SK-N-SH (cell line): ENCODE results near the gene MAP4K1. TPM values are rescaled to one million over a fixed set of nuclear protein-coding genes. Genes with fewer than 3 reads are reported as not detected.

Experiments
- CTCF ChIA-PET: fragments of 300-600, 350-600 bp; formaldehyde crosslinking; extraction: SDS; loops from one replicate; lab custom pipeline; 2021; lab: Yijun Ruan, JAX
- POLR2A ChIA-PET: fragments of 350-600 bp; sonication (Branson Sonifier 250); formaldehyde crosslinking; extraction: SDS; loops from one replicate; lab custom pipeline; 2020; ENCODE audit warnings: antibody characterized with exemption, inconsistent platforms; lab: Yijun Ruan, JAX
- DNase-seq: peaks from one replicate; pipeline ENCODE4 v3.0.0; 2012
- H2AFZ ChIP-seq: fragments of 200-600 bp; sonication (generic); 2 replicates; pipeline ENCODE4 v1.8.1; 2016; ENCODE audit warnings: antibody characterized with exemption, mild to moderate bottlenecking, low read depth
- H3F3A ChIP-seq: fragments of 200-600 bp; sonication (generic); replicated peaks from 2 replicates; pipeline ENCODE3; 2016; ENCODE audit warnings: antibody characterized with exemption, mild to moderate bottlenecking; ENCODE audit not compliant: insufficient read depth
- H3K27ac ChIP-seq, 2 experiments: fragments of 200-500 bp in 1 of 2; fragments of 200-600 bp in 1 of 2; sonication (Bioruptor generic) in 1 of 2; sonication (generic), shearing (Covaris generic) in 1 of 2; 2 replicates each; pipeline versions ENCODE4 v1.5.1 to v1.6.1; 2014 to 2016; ENCODE audit warnings: low read depth in 2 of 2, inconsistent platforms in 1 of 2, low read length in 1 of 2, mild to moderate bottlenecking in 1 of 2, mixed read lengths in 1 of 2
- H3K27me3 ChIP-seq: fragments of 200-600 bp; sonication (generic), shearing (Covaris generic); 2 replicates; pipeline ENCODE4 v1.6.1; 2016; ENCODE audit warnings: mixed run types; ENCODE audit not compliant: insufficient read depth
- H3K36me3 ChIP-seq, 2 experiments: fragments of 200-500 bp in 1 of 2; fragments of 200-600 bp in 1 of 2; sonication (Bioruptor generic) in 1 of 2; sonication (generic) in 1 of 2; replicated peaks in 1 of 2; 2 replicates each; pipeline versions ENCODE3 to v1.5.1; 2014 to 2016; ENCODE audit warnings: low read length in 1 of 2, mild to moderate bottlenecking in 1 of 2; ENCODE audit not compliant: insufficient read depth in 2 of 2, control insufficient read depth in 1 of 2
- H3K4me1 ChIP-seq, 2 experiments: fragments of 200-500 bp in 1 of 2; fragments of 200-600 bp in 1 of 2; sonication (Bioruptor generic) in 1 of 2; sonication (generic), shearing (Covaris generic) in 1 of 2; 2 replicates each; pipeline versions ENCODE4 v1.5.1 to v1.6.1; 2014 to 2016; ENCODE audit warnings: low read depth in 1 of 2, low read length in 1 of 2, mixed run types in 1 of 2; ENCODE audit not compliant: insufficient read depth in 2 of 2, control insufficient read depth in 1 of 2
- H3K4me2 ChIP-seq: fragments of 200-600 bp; sonication (generic), shearing (Covaris generic); 2 replicates; pipeline ENCODE4 v1.6.1; 2017; ENCODE audit warnings: mixed run types
- H3K4me3 ChIP-seq, 2 experiments: fragments of 200-500 bp in 1 of 2; fragments of 200-600 bp in 1 of 2; sonication (Bioruptor generic) in 1 of 2; sonication (generic), shearing (Covaris generic) in 1 of 2; 2 replicates each; pipeline versions ENCODE4 v1.5.1 to v1.8.1; 2014 to 2016; ENCODE audit warnings: low read depth in 2 of 2, inconsistent platforms in 1 of 2, low read length in 1 of 2, mild to moderate bottlenecking in 1 of 2, mixed read lengths in 1 of 2, moderate library complexity in 1 of 2
- H3K79me2 ChIP-seq: fragments of 200-600 bp; sonication (generic); 2 replicates; pipeline ENCODE4 v1.8.1; 2017; ENCODE audit warnings: mild to moderate bottlenecking; ENCODE audit not compliant: insufficient read depth
- H3K9ac ChIP-seq: fragments of 200-600 bp; sonication (generic); 2 replicates; pipeline ENCODE4 v1.6.1; 2017; ENCODE audit warnings: mixed run types
- H3K9me2 ChIP-seq: fragments of 200-600 bp; sonication (generic); 2 replicates; pipeline ENCODE4 v1.6.1; 2017; ENCODE audit warnings: mixed run types
- H3K9me3 ChIP-seq: fragments of 200-600 bp; sonication (generic); 2 replicates; pipeline ENCODE4 v1.6.1; 2017; ENCODE audit warnings: mixed run types, mild to moderate bottlenecking, moderate library complexity
- H4K20me1 ChIP-seq: fragments of 200-600 bp; sonication (generic); 2 replicates; pipeline ENCODE4 v1.6.1; 2017; ENCODE audit warnings: mild to moderate bottlenecking, mixed run types; ENCODE audit not compliant: insufficient read depth
- ELF1 ChIP-seq: IDR thresholded peaks from 2 replicates; pipeline ENCODE4 v1.4.0; 2012
- EZH2phosphoT487 ChIP-seq: fragments of 200-600 bp; sonication (generic); IDR thresholded peaks from 2 replicates; pipeline ENCODE4 v1.6.1; 2017; ENCODE audit warnings: low read depth, mixed run types, mild to moderate bottlenecking, antibody characterized with exemption, moderate library complexity, borderline replicate concordance
- FOSL2 ChIP-seq: IDR thresholded peaks from 2 replicates; pipeline ENCODE4 v1.4.0; 2012; ENCODE audit warnings: low read depth, mild to moderate bottlenecking, moderate library complexity, borderline replicate concordance
- FOXJ3 ChIP-seq: sonication (generic); formaldehyde crosslinking; IDR thresholded peaks from 2 replicates; pipeline ENCODE4 v1.5.1; 2020; ENCODE audit warnings: mild to moderate bottlenecking, missing genetic modification reagents
- FOXM1 ChIP-seq: IDR thresholded peaks from 2 replicates; pipeline ENCODE4 v1.4.0; 2012; ENCODE audit warnings: low read depth, mild to moderate bottlenecking
- IRF3 ChIP-seq: fragments of 150-350 bp; IDR thresholded peaks from 2 replicates; pipeline ENCODE4 v1.6.1; 2016; ENCODE audit warnings: mild to moderate bottlenecking, low read depth, low read length
- RCOR1 ChIP-seq: fragments of 150-350 bp; IDR thresholded peaks from 2 replicates; pipeline ENCODE4 v1.6.1; 2017; ENCODE audit warnings: antibody characterized with exemption, low read length
- REST ChIP-seq: IDR thresholded peaks from 2 replicates; pipeline ENCODE4 v1.6.1; 2012; ENCODE audit warnings: mild to moderate bottlenecking, low read depth, low read length, moderate library complexity
- RFX5 ChIP-seq: IDR thresholded peaks from 2 replicates; pipeline ENCODE4 v1.6.1; 2012; ENCODE audit warnings: mild to moderate bottlenecking, improper control_type of control experiment, low read length
- SMC3 ChIP-seq: IDR thresholded peaks from 2 replicates; pipeline ENCODE4 v1.6.1; 2012; ENCODE audit warnings: low read depth, low read length, improper control_type of control experiment
- TAF1 ChIP-seq: IDR thresholded peaks from 2 replicates; pipeline ENCODE4 v1.6.1; 2012; ENCODE audit warnings: low read depth, mild to moderate bottlenecking, low read length, moderate library complexity, borderline replicate concordance
- TCF12 ChIP-seq: IDR thresholded peaks from 2 replicates; pipeline ENCODE4 v1.4.0; 2012
- WGBS: methylation state at CpG from one replicate; pipeline ENCODE4 v1.1.6; 2017; ENCODE audit warnings: low lambda C conversion rate; 5-methylcytosine and 5-hydroxymethylcytosine counted together
- polyA plus RNA-seq, 3 experiments: library from polyadenylated mRNA; depleted of rRNA; stranded (reverse); fragments of >200 nt; gene quantifications; 2 replicates each; pipeline ENCODE4 v1.2.3, GENCODE V29; 2012
- TF ChIP-seq, protein P1 (sequence below): fragments of 150-350 bp; IDR thresholded peaks from 2 replicates; pipeline ENCODE4 v1.6.1; 2017; ENCODE audit warnings: antibody characterized with exemption, low read length, low read depth, borderline replicate concordance
- TF ChIP-seq, protein P2 (sequence below): fragments of 200-600 bp; sonication (generic); IDR thresholded peaks from 2 replicates; pipeline ENCODE4 v1.6.1; 2017; ENCODE audit warnings: antibody characterized with exemption, mild to moderate bottlenecking, moderate library complexity

The MAP4K1 gene
- polyA plus RNA-seq, 1 of the 3 experiments (the other 2 are of a cell fraction), result 0.31 TPM

GRCh38 chr19:38653028-38653571, 35.3 kb upstream of the MAP4K1 start:
- Histone ChIP-seq H3K4me2 (peak overlapping the region; percentile 88), H2AFZ (no peak overlapping the region), H3K79me2 (peaks cover 100% of the 10 kb centered on the region), H3K4me3 (no peak overlapping the region; a peak in 1 of 4 replicates), H4K20me1 (peaks cover 41% of the 10 kb centered on the region), H3K27me3 (no peaks in the 10 kb centered on the region), H3K27ac (peak overlapping the region; percentile 66 to 99), H3K9me2 (no peaks in the 10 kb centered on the region), H3K9me3 (no peaks in the 10 kb centered on the region), H3F3A (peaks cover 64% of the 10 kb centered on the region), H3K36me3 (peaks cover 3 to 16% of the 10 kb centered on the region in 2 experiments), H3K9ac (peak overlapping the region; percentile 100; the same call in 1 of the 2 replicates), H3K4me1 (peaks cover 36 to 66% of the 10 kb centered on the region in 2 experiments)
- 45% methylated on average over 7 of the region's 7 CpGs for WGBS
- DNase-seq, result no peak
- TF ChIP-seq FOSL2, result no peak
- no peak for TF ChIP-seq FOXM1
- TF ChIP-seq EZH2phosphoT487, result no peak
- no peak for TF ChIP-seq SMC3
- no peak for TF ChIP-seq RFX5
- TF ChIP-seq TAF1, result no peak
- no peak for TF ChIP-seq IRF3
- TF ChIP-seq FOXJ3 (CRISPR knock-in tag), result no peak
- no peak for TF ChIP-seq RCOR1
- TF ChIP-seq, protein P1, sequence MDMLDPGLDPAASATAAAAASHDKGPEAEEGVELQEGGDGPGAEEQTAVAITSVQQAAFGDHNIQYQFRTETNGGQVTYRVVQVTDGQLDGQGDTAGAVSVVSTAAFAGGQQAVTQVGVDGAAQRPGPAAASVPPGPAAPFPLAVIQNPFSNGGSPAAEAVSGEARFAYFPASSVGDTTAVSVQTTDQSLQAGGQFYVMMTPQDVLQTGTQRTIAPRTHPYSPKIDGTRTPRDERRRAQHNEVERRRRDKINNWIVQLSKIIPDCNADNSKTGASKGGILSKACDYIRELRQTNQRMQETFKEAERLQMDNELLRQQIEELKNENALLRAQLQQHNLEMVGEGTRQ, result no peak
- CTCF ChIA-PET, result interaction anchor here (0.6 to 2.2 kb wide), 3 partner anchors 18 to 376 kb away, joined by 3 to 7 read pairs (median 3); no protein-coding TSS in a partner anchor
- POLR2A ChIA-PET, result interaction anchor here (0.6 kb wide), 1 partner anchor 297 kb away, joined by 5 read pairs; no protein-coding TSS in a partner anchor

GRCh38 chr19:38650911-38651584, 33.3 kb upstream of the MAP4K1 start:
- H3K4me3 ChIP-seq, result peak overlapping the region in 1 of 2 experiments; percentile 99; a peak in 3 of 4 replicates
- no peak overlapping the region for H2AFZ ChIP-seq
- H3K9ac ChIP-seq, result peak overlapping the region; percentile 100
- peaks cover 30 to 50% of the 10 kb centered on the region in 2 experiments for H3K4me1 ChIP-seq
- peaks cover 86% of the 10 kb centered on the region for H3K79me2 ChIP-seq
- H4K20me1 ChIP-seq, result peaks cover 41% of the 10 kb centered on the region
- ChIA-PET POLR2A (no interaction called here), CTCF (interaction anchor here (1.0 kb wide), 1 partner anchor 16 kb away, joined by 3 read pairs; no protein-coding TSS in a partner anchor)
- no peaks in the 10 kb centered on the region for H3K9me3 ChIP-seq
- no peaks in the 10 kb centered on the region for H3K9me2 ChIP-seq
- H3K4me2 ChIP-seq, result peak overlapping the region; percentile 88
- H3K36me3 ChIP-seq, result peaks cover 0 to 9% of the 10 kb centered on the region in 2 experiments
- 49% methylated on average over 12 of the region's 12 CpGs for WGBS
- H3K27me3 ChIP-seq, result no peaks in the 10 kb centered on the region
- peak overlapping the region; percentile 29 to 99 for H3K27ac ChIP-seq
- peaks cover 44% of the 10 kb centered on the region for H3F3A ChIP-seq
- no peak for DNase-seq
- no peak for TF ChIP-seq ELF1
- no peak for TF ChIP-seq REST
- TF ChIP-seq, protein P2, sequence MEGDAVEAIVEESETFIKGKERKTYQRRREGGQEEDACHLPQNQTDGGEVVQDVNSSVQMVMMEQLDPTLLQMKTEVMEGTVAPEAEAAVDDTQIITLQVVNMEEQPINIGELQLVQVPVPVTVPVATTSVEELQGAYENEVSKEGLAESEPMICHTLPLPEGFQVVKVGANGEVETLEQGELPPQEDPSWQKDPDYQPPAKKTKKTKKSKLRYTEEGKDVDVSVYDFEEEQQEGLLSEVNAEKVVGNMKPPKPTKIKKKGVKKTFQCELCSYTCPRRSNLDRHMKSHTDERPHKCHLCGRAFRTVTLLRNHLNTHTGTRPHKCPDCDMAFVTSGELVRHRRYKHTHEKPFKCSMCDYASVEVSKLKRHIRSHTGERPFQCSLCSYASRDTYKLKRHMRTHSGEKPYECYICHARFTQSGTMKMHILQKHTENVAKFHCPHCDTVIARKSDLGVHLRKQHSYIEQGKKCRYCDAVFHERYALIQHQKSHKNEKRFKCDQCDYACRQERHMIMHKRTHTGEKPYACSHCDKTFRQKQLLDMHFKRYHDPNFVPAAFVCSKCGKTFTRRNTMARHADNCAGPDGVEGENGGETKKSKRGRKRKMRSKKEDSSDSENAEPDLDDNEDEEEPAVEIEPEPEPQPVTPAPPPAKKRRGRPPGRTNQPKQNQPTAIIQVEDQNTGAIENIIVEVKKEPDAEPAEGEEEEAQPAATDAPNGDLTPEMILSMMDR, result no peak
- TF ChIP-seq TAF1, result no peak
- TF ChIP-seq IRF3, result no peak
- TF ChIP-seq, protein P1, result no peak
- peak; percentile 81 for TF ChIP-seq TCF12
